Left lung (tissue), 10 donors: Measurements from ENCODE around the gene DNAJC8. TPM values are rescaled to one million over a fixed set of nuclear protein-coding genes. Genes with fewer than 3 reads are reported as not detected.

ENCODE experiments used
- ATAC-seq: fragments of 200-7000 bp; cut with Tn5 transposase; one replicate; pipeline ENCODE4 v1.9.1; 2020; ENCODE audit warnings: moderate library complexity
- DNase-seq, 4 donors: peaks; one replicate each; pipeline ENCODE4 v3.0.0-alpha.2; 2013 to 2020
- H3K27ac ChIP-seq, 2 donors: fragments of 200-600 bp; sonication (generic) in 1 of 2; one replicate each; pipeline versions ENCODE4 v1.5.0 to v1.8.0; 2020 to 2021
- H3K27me3 ChIP-seq, 2 donors: fragments of 200-600 bp; sonication (generic) in 1 of 2; one replicate each; pipeline versions ENCODE4 v1.5.0 to v1.8.0; 2020 to 2021
- H3K36me3 ChIP-seq, 2 donors: fragments of 200-600 bp; sonication (generic) in 1 of 2; one replicate each; pipeline versions ENCODE4 v1.5.0 to v1.8.0; 2020 to 2021
- H3K4me1 ChIP-seq, 2 donors: fragments of 200-600 bp; one replicate each; pipeline ENCODE4 v1.8.0; 2021
- H3K4me3 ChIP-seq, 2 donors: fragments of 200-600 bp; sonication (generic) in 1 of 2; one replicate each; pipeline versions ENCODE4 v1.5.0 to v1.8.0; 2020 to 2021; ENCODE audit warnings: mild to moderate bottlenecking in 1 of 2
- H3K9me3 ChIP-seq, 2 donors: fragments of 200-600 bp; sonication (generic) in 1 of 2; one replicate each; pipeline versions ENCODE4 v1.5.0 to v1.8.0; 2020 to 2021
- CTCF ChIP-seq, 2 donors: fragments of 200-600 bp; sonication (generic) in 1 of 2; IDR thresholded peaks; one replicate each; pipeline versions ENCODE4 v1.5.0 to v1.8.0; 2021; ENCODE audit warnings: antibody characterized with exemption in 2 of 2
- intact Hi-C, 2 donors: fragments of 100-400 bp; cut with DNase I; formaldehyde crosslinking; loops; one replicate each; pipeline versions ENCODE4 v1.11.2 to v1.14.2; 2022
- polyA plus RNA-seq, 6 donors: library from polyadenylated mRNA; unstranded; fragments of 120-200 nt; gene quantifications; one replicate each; pipeline ENCODE4 v1.2.1, GENCODE V29; 2013; ENCODE audit not compliant: insufficient read length in 6 of 6
- total RNA-seq, 2 donors: library from RNA; stranded (reverse); fragmentation: NEBNext Ultra II Directional; extraction: Animal tissue kit (Norgen Biotek cat#: 25700); gene quantifications; one replicate each; pipeline ENCODE4 v1.2.1, GENCODE V29; 2021
- donor health status: DM: no; HTN: yes; CAD: no.
- donor health status: DM: no; HTN: no; CAD: no.

DNAJC8 gene
- total and polyA plus RNA-seq, 8 donors: 65.2 to 151 (median 135) TPM

GRCh38 chr1:28269529-28269928, 36.7 kb upstream of the DNAJC8 start:
- Histone ChIP-seq H3K27me3 (no peaks in the 10 kb centered on the region), H3K9me3 (no peaks in the 10 kb centered on the region), H3K4me3 (no peak overlapping the region), H3K36me3 (peaks cover 0 to 50% of the 10 kb centered on the region in 2 donors), H3K27ac (no peak overlapping the region), H3K4me1 (peaks cover 0 to 14% of the 10 kb centered on the region in 2 donors)
- intact Hi-C loops: loop anchor here in 1 of 2 donors (10.0 kb wide), 1 partner anchor 55 kb away; the partner anchor contains the start of gene MED18
- TF ChIP-seq CTCF (IDR thresholded peaks at IDR 0.05): no peak
- no peak for DNase-seq
- no peak for ATAC-seq

- no peak overlapping the region for H3K27ac ChIP-seq
- H3K4me1 ChIP-seq: peaks cover 2 to 27% of the 10 kb centered on the region in 2 donors
- H3K9me3 ChIP-seq: no peaks in the 10 kb centered on the region
- DNase-seq: no peak
- ATAC-seq: no peak
- intact Hi-C loops: loop anchor here in 1 of 2 donors (10.0 kb wide), 1 partner anchor 57 kb away; the partner anchor contains the start of gene MED18
- H3K4me3 ChIP-seq: no peak overlapping the region
- H3K27me3 ChIP-seq: no peaks in the 10 kb centered on the region
- no peak for TF ChIP-seq CTCF (IDR thresholded peaks at IDR 0.05)
- H3K36me3 ChIP-seq: peaks cover 0 to 31% of the 10 kb centered on the region in 2 donors
Observed at GRCh38 chr1:28267633-28268032, 34.8 kb upstream of the DNAJC8 start.

GRCh38 chr1:28266920-28267322, 34.1 kb upstream of the DNAJC8 start:
- Histone ChIP-seq H3K4me3 (no peak overlapping the region), H3K27ac (no peak overlapping the region), H3K9me3 (no peaks in the 10 kb centered on the region), H3K27me3 (no peaks in the 10 kb centered on the region), H3K4me1 (peaks cover 3 to 35% of the 10 kb centered on the region in 2 donors), H3K36me3 (peaks cover 0 to 24% of the 10 kb centered on the region in 2 donors)
- DNase-seq (no peak), ATAC-seq (peak; percentile 14)
- intact Hi-C loops: loop anchor here in 1 of 2 donors (10.0 kb wide), 1 partner anchor 58 kb away; the partner anchor contains the start of gene MED18
- TF ChIP-seq CTCF (IDR thresholded peaks at IDR 0.05): no peak

GRCh38 chr1:28265577-28265976, 32.7 kb upstream of the DNAJC8 start:
- DNase-seq: no peak
- no peak for ATAC-seq
- H3K4me1 ChIP-seq: peaks cover 3 to 48% of the 10 kb centered on the region in 2 donors
- no peak overlapping the region for H3K4me3 ChIP-seq
- H3K9me3 ChIP-seq: no peaks in the 10 kb centered on the region
- peaks cover 0 to 10% of the 10 kb centered on the region in 2 donors for H3K36me3 ChIP-seq
- TF ChIP-seq CTCF (IDR thresholded peaks at IDR 0.05): no peak
- H3K27me3 ChIP-seq: no peaks in the 10 kb centered on the region
- H3K27ac ChIP-seq: no peak overlapping the region
- intact Hi-C loops: loop anchor here in 1 of 2 donors (10.0 kb wide), 1 partner anchor 59 kb away; the partner anchor contains the start of gene MED18

GRCh38 chr1:28264897-28265296, 32.1 kb upstream of the DNAJC8 start:
- no peak for TF ChIP-seq CTCF (IDR thresholded peaks at IDR 0.05)
- H3K4me1 ChIP-seq: peaks cover 3 to 51% of the 10 kb centered on the region in 2 donors
- DNase-seq (no peak), ATAC-seq (no peak)
- no peak overlapping the region for H3K27ac ChIP-seq
- H3K36me3 ChIP-seq: peaks cover 0 to 3% of the 10 kb centered on the region in 2 donors
- intact Hi-C loops: loop anchor here in 1 of 2 donors (10.0 kb wide), 1 partner anchor 60 kb away; the partner anchor contains the start of gene MED18
- no peaks in the 10 kb centered on the region for H3K9me3 ChIP-seq
- H3K4me3 ChIP-seq: no peak overlapping the region
- no peaks in the 10 kb centered on the region for H3K27me3 ChIP-seq
